Right lung (tissue), 10 donors: ENCODE measurements around the gene GRM4. TPM values are rescaled to one million over a fixed set of nuclear protein-coding genes. Genes with fewer than 3 reads are reported as not detected.
"Not testable (repeated sequence)": the region's sequence is repeated elsewhere in the genome, so short reads cannot be mapped to it uniquely, and the experiment has no call there.

Experiments used
- DNase-seq, 2 donors: peaks; one replicate each; pipeline ENCODE4 v3.0.0-alpha.2; 2013
- long read RNA-seq, 8 donors: transcript quantifications; one replicate each; lab custom pipeline, GENCODE V29; 2026
- polyA plus RNA-seq, 5 donors: library from polyadenylated mRNA; unstranded; fragments of 120-200 nt; gene quantifications; one replicate each; pipeline versions ENCODE4 v1.2.1 to v1.2.3, GENCODE V29; 2013; ENCODE audit warnings: inconsistent platforms in 1 of 5, low replicate concordance in 1 of 5; ENCODE audit not compliant: insufficient read length in 5 of 5, insufficient read depth in 1 of 5

Gene GRM4
- under 1 TPM; 0.33 to 0.60 (median 0.37) TPM for polyA plus RNA-seq
- long read RNA-seq, donor 1, partial matches to known transcripts: 142 of 276 reads
- long read RNA-seq, donor 1, other reads (novel, unspliced or antisense): 134 of 276 reads
- long read RNA-seq, donor 2: 0 reads
- long read RNA-seq, donor 3: 0 reads
- long read RNA-seq, donor 4: 0 reads
- long read RNA-seq, donor 5: 0 reads
- long read RNA-seq, donor 6: 0 reads
- long read RNA-seq, donor 7: 0 reads
- long read RNA-seq, donor 8: 0 reads

GRCh38 chr6:34146021-34146782 is at the start of gene GRM4:
GRM4 (minus strand) TSS chr6:34146087; CDS start chr6:34133496, 12,591 bp downstream.
- DNase-seq: no peak

- no peak for DNase-seq
These were observed 48.9 kb upstream of the GRM4 start for GRCh38 chr6:34194772-34195171.

- DNase-seq: no peak
These were observed 44.7 kb upstream of the GRM4 start for GRCh38 chr6:34190504-34191122.

DNA sequence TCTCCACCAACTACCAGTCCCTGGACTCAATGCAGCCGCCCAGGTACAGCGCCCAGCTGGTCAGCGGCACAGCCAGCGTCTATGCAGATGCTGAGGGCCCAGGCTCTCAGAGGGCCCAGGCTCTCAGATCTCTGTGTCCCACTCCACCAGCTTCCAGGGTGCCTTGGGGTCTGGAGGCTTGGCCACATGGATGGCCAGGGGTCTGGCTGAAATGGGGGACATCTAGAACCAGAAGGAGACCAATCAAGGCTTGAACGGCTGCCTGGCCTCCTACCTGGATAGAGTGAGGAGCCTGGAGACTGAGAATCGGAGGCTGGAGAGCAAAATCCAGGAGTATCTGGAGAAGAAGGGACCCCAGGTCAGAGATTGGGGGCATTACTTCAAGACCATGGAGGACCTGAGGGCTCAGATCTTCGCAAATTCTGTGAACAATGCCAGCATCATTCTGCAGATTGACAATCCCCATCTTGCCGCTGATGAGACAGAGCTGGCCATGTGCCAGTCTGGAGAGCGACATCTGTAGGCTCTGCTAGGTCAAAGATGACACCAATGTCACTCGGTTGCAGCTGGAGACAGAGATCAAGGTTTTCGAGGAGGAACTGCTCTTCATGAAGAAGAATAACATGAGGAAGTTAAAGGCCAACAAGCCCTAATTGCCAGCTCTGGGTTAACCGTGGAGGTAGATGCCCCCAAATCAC is 44.1 kb upstream of the GRM4 start:
- no peak for DNase-seq

DNA sequence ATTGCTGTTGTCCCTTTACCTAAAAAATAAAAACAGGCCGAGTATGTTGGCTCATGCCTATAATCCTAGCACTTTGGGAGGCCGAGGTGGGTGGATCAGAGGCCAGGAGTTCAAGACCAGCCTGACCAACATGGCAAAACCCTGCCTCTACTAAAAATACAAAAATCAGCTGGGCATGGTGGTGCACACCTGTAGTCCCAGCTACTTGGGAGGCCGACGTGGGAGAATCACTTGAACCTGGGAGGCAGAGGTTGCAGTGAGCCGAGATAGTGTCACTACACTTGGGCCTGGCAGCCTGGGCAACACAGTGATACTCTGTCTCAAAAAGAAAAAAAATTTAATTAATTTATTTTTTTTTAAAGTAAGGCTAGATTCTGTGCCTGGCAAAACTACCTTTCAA is 38.8 kb upstream of the GRM4 start:
- DNase-seq: not testable (repeated sequence)

DNA sequence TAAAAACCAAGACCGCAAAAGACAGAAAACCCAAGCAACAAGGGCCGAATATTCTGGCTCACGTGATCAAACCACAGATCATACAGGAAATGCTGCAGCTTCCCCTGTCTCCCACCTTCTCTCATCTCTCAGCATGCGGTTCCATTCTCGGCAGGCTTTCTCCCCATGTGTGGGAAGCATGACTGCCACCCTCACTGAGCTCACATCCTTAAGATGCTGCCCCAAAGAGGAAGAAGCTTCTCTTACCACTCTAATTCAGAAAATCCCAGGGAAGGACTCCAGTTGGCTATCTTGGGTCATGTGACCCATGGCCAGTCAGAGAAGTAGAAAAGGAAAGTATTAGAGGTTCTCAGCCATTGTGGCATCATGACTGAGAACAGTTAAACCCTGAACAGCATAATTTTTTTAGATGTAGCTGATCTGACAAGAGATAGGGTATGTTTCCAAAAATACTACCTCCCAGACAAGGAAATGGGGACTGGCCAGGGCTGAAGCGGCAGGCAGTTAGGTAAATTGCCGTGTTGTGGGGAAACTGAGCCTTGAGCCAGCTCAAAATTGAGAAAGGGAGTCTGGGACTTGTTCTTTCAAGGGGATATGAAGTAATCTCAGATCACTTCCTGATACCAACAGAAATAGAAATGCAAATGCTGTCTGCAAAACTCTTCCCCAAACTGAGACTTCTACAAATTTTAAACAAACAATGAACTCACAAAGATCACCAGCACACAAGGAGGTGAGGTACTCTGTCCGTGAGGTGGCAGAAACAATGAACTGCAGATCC is 37.1 kb upstream of the GRM4 start:
- DNase-seq: no peak

DNA sequence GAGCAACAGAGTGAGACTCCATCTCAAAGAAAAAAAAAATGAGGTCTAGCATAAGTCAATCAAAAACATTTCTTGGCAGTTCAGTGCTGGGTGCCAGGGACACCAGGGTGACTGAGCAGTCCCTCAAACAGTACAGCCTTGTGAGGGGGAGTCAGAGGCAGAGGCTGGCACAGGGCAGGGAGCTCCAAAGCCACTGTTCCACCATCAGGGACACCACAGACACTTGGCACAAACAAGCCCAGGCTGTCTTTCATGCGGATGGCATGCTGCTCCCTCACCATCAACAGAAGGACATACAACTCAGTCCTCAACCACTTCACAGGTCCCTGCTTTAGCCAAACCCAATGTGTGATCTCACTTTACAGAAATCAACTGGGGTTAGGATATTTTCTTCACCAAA is 36.0 kb upstream of the GRM4 start:
- no peak for DNase-seq

DNA sequence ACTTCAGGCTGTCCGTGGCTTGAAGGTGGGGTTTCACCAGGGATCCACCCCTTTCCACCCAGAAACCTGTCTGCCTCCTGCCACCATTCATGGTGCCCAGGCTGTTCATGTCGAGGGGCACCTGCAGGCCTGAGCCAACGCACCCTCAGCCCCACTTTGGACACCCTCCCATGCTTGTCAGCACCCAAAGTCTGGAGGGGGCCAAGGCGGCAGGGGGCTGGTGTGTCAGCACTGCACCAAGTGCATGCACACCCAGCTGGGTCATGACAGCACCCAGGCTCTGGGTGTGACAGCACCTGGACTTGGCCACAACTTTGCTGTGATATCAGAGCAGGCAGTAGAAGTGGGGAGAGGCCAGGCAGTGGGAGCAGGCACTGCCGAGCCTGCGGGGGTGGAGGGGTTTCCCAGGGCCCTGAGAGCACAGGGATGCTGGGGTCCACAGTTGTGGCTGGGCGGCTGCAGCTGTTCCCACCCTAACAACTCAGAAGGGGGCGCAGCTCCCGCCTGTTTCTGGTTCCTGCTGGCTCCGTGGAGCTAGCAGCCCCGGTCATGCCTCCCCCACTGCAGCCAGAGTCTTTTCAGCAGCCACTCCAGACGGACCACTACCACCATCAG is 33.3 kb upstream of the GRM4 start:
- no peak for DNase-seq

DNA sequence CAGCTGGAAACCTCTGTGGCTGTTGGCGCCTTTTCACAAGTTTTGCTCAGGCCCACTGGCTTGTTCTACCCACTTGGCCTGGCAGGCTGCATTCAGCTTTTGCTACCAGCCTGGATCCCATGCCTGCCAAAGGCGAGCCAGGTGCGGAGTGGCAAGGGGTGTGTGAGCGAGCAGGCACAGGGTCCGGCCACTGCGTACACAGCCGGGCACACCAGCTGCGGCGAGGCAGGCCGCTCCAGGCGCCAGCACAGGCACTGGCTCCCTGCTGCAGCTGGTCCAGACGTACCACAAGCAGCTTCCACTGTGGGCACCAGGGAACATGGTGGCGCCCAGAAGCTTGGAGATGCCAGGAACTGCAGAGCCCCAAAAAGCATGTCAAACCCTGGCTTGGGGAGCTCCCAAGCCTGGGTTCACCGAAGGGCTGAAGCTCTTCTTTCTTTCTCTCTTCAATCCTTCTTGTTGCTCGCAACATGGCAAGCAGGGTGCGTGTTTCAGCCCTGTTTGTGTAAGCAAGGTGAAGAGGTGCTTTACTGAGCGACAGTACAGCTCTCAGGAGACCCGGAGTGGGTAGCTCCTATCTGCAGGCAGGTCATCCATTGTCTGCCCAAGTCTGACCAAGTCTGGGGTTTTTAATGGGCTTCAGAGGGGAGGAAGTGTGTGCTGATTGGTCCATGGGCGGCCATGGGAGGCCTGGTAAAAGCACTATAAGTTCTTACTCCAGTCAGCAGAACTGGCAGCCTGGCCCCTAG is 32.6 kb upstream of the GRM4 start:
- DNase-seq: no peak

DNA sequence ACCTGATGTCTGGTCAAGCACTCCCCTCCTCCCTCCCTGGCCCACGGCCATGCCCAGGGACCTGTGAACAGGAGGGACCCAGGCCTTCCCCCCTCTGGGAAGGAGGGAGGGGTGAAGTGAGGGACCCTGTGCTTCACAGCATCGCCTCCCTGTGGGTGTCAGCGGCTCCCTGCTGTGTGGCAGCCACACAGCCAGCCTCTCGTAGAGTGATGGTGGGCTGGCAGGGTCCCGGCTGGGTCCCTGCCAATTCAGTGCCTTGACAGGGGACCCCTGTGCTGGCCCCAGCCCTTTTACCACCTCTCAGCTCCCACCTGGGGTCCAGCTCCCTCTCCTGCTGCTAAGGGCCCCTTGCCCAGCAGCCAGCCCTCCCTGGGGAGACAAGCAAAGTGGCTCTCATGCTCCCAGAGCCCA is 31.3 kb upstream of the GRM4 start:
- DNase-seq: no peak

- DNase-seq: no peak
These were observed 30.6 kb upstream of the GRM4 start for GRCh38 chr6:34176261-34177031.

GRCh38 chr6:34174846-34175399 is 29.0 kb upstream of the GRM4 start:
- no peak for DNase-seq

DNA sequence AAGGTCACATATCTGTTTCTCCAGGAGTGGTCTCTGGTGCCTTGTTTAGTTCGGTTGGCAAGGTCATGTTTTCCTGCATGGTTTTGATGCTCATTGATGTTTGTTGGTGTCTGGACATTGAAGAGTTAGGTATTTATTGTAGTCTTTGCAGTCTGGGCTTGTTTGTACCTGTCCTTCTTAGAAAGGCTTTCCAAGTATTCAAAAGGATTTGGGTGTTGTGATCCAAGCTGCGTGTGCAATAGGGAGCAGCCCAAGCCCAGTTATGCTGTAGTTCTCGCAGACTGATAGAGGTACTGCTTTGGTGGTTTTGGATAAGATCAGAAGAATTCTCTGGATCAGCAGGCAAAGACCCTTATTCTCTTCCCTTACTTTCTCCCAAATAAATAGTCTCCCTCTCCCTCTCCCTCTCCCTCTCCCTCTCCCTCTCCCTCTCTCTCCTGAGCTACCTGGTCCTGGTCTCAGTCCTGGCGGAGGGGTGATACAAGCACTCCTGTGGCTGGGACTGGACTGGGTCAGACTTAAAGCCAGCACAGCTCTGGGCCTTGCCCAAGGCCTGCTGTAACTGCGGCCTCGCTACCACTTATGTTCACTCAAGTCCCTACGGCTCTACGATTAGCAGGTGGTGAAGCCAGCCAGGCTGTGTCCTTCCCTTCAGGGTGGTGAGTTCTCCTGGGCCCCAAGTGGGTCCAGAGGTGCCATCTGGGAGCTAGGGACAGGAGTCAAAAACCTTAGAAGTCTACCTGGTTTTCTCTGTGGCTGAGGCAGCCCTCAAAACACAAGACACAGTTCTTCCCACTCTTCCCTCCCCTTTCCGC is 27.3 kb upstream of the GRM4 start:
- no peak for DNase-seq

- peak; percentile 26 to 40 for DNase-seq
These were observed 24.5 kb upstream of the GRM4 start for GRCh38 chr6:34170346-34170745.

GRCh38 chr6:34169897-34170296 is 24.0 kb upstream of the GRM4 start:
- DNase-seq: no peak

- no peak for DNase-seq
These were observed 16.1 kb upstream of the GRM4 start for GRCh38 chr6:34161857-34162515.

- DNase-seq: no peak
These were observed 14.0 kb upstream of the GRM4 start for GRCh38 chr6:34159844-34160243.

DNA sequence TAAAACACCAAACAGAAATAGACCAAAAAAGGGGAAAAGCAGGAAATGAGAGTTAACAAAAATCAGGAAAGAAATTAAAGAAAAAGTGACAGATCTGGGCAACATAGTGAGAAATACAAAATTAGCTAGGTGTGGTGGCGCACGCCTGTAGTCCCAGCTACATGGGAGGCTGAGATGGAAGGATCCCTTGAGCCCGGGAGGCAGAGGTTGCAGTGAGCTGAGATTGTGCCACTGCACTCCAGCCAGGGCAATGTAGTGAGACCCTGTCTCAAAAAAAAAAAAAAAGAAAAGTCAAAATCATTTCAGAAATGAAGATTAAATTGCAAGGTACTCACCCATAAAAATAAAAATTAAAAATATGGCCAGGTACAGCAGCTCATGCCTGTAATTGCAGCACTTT is 13.0 kb upstream of the GRM4 start:
- DNase-seq: no peak
